Transverse colon (tissue), 4 donors: ENCODE measurements around the gene SLIT3. TPM values are rescaled to one million over a fixed set of nuclear protein-coding genes. Genes with fewer than 3 reads are reported as not detected.

Experiments
- DNase-seq: peaks from one replicate; pipeline ENCODE4 v3.0.0-alpha.2; 2019
- H3K27ac ChIP-seq, 4 donors: fragments of 200-600 bp; sonication (generic); 2 replicates each; pipeline ENCODE4 v1.5.1; 2016 to 2018; ENCODE audit warnings: inconsistent platforms in 4 of 4
- H3K27me3 ChIP-seq: fragments of 200-600 bp; sonication (generic); 2 replicates; pipeline ENCODE4 v1.5.1; 2017; ENCODE audit warnings: inconsistent platforms
- H3K36me3 ChIP-seq, 4 donors: fragments of 200-600 bp; sonication (generic); 2 replicates each; pipeline ENCODE4 v1.5.1; 2017 to 2019; ENCODE audit warnings: inconsistent platforms in 4 of 4
- H3K4me1 ChIP-seq, 4 donors: fragments of 200-600 bp; sonication (generic); 2 replicates each; pipeline ENCODE4 v1.5.1; 2017 to 2020; ENCODE audit warnings: inconsistent platforms in 4 of 4
- H3K4me3 ChIP-seq, 4 donors: fragments of 200-600 bp; sonication (generic); 1 replicate in 1 of 4; 2 replicates in 3 of 4; pipeline versions ENCODE4 v1.5.1 to v1.6.1; 2017 to 2019; ENCODE audit warnings: inconsistent platforms in 4 of 4
- H3K9me3 ChIP-seq, 2 donors: fragments of 200-600 bp; sonication (generic); 2 replicates each; pipeline ENCODE4 v1.5.1; 2017 to 2019; ENCODE audit warnings: inconsistent platforms in 2 of 2
- CTCF ChIP-seq, 5 experiments: fragments of 200-600 bp in 3 of 5; fragments of 450-650 bp in 2 of 5; sonication (generic) in 3 of 5; IDR thresholded peaks; 1 replicate in 2 of 5; 2 replicates in 3 of 5; pipeline ENCODE4 v1.5.1; 2016 to 2017; ENCODE audit warnings: antibody characterized with exemption in 5 of 5, inconsistent platforms in 3 of 5, mild to moderate bottlenecking in 2 of 5, moderate library complexity in 1 of 5
- EP300 ChIP-seq: sonication (generic); formaldehyde crosslinking; IDR thresholded peaks from one replicate; pipeline ENCODE4 v1.6.1; 2017; ENCODE audit warnings: antibody characterized with exemption, low read depth
- POLR2A ChIP-seq: fragments of 450-650 bp; IDR thresholded peaks from one replicate; pipeline ENCODE4 v1.6.1; 2016; ENCODE audit warnings: antibody characterized with exemption, mild to moderate bottlenecking, moderate library complexity
- POLR2AphosphoS5 ChIP-seq, 3 donors: sonication (generic); formaldehyde crosslinking; IDR thresholded peaks; one replicate each; pipeline ENCODE4 v1.6.1; 2016; ENCODE audit warnings: antibody characterized with exemption in 3 of 3
- WGBS, 2 donors: methylation state at CpG; one replicate each; pipeline ENCODE4 v1.1.5; 2018; ENCODE audit warnings: low coverage in 1 of 2; 5-methylcytosine and 5-hydroxymethylcytosine counted together
- in situ Hi-C, 4 donors: fragments of 200-750 bp; cut with MboI; loops; one replicate each; pipeline versions ENCODE4 v1.15.0 to v1.15.1; 2017; ENCODE audit warnings: low sequenced_read_pairs in 3 of 4, low pct_ligation_motif_present in 1 of 4, low pct_unique_long_range_greater_than_20kb in 1 of 4
- intact Hi-C: fragments of 100-400 bp; cut with DNase I; formaldehyde crosslinking; loops from one replicate; pipeline ENCODE4 v1.15.1; 2023; ENCODE audit warnings: low total_unique reads
- total RNA-seq, 4 donors: library from RNA; depleted of rRNA; stranded (reverse); fragments of >200 nt; gene quantifications; one replicate each; pipeline ENCODE4 v1.1.0, GENCODE V29; 2016

The SLIT3 gene
- total RNA-seq, 4 donors from 2014 or later, result 6.7 to 60.5 (median 9.6) TPM

- in situ Hi-C loops (no loop called here), intact Hi-C loops (no loop called here)
- Histone ChIP-seq H3K4me1 (no peaks in the 10 kb centered on the region), H3K27ac (no peak overlapping the region), H3K9me3 (no peaks in the 10 kb centered on the region), H3K4me3 (no peak overlapping the region), H3K27me3 (no peaks in the 10 kb centered on the region), H3K36me3 (no peaks in the 10 kb centered on the region)
- WGBS, 2 donors, result 87% methylated on average over 9 of the region's 9 CpGs; no CpG with 5 or more reads in 1 of the 2 donors
- no peak for DNase-seq
- no peak for TF ChIP-seq CTCF (IDR thresholded peaks at IDR 0.05)
- no peak for TF ChIP-seq EP300
- TF ChIP-seq POLR2A, result no peak
- TF ChIP-seq POLR2AphosphoS5 (IDR thresholded peaks at IDR 0.05), result no peak
Observed at GRCh38 chr5:169081000-169081724, 219.8 kb downstream of the SLIT3 start.

- Histone ChIP-seq H3K4me3 (no peak overlapping the region), H3K36me3 (no peaks in the 10 kb centered on the region), H3K27me3 (no peaks in the 10 kb centered on the region), H3K4me1 (no peaks in the 10 kb centered on the region), H3K27ac (no peak overlapping the region), H3K9me3 (no peaks in the 10 kb centered on the region)
- WGBS, 2 donors, result 59 to 77% methylated on average over 2 to 6 of the region's 6 CpGs
- TF ChIP-seq POLR2AphosphoS5 (IDR thresholded peaks at IDR 0.05) (no peak), EP300 (no peak)
- intact Hi-C loops, result no loop called here
- no peak for DNase-seq
- in situ Hi-C loops, result no loop called here
Observed at GRCh38 chr5:169080448-169080911, 220.5 kb downstream of the SLIT3 start.

- H3K27ac ChIP-seq, result no peak overlapping the region
- H3K36me3 ChIP-seq, result no peaks in the 10 kb centered on the region
- H3K4me3 ChIP-seq, result no peak overlapping the region
- no peaks in the 10 kb centered on the region for H3K27me3 ChIP-seq
- WGBS, 2 donors, result 67 to 77% methylated on average over 1 to 2 of the region's 2 CpGs
- in situ Hi-C loops (no loop called here), intact Hi-C loops (no loop called here)
- TF ChIP-seq POLR2AphosphoS5 (IDR thresholded peaks at IDR 0.05) (no peak), POLR2A (no peak), CTCF (IDR thresholded peaks at IDR 0.05) (no peak), EP300 (no peak)
- H3K9me3 ChIP-seq, result no peaks in the 10 kb centered on the region
- no peak for DNase-seq
- no peaks in the 10 kb centered on the region for H3K4me1 ChIP-seq
Observed at GRCh38 chr5:169079697-169080096, 221.2 kb downstream of the SLIT3 start.

- TF ChIP-seq CTCF (IDR thresholded peaks at IDR 0.05) (no peak), POLR2AphosphoS5 (IDR thresholded peaks at IDR 0.05) (no peak), POLR2A (no peak), EP300 (no peak)
- Histone ChIP-seq H3K4me3 (no peak overlapping the region), H3K9me3 (no peaks in the 10 kb centered on the region), H3K27ac (no peak overlapping the region), H3K4me1 (no peaks in the 10 kb centered on the region), H3K36me3 (no peaks in the 10 kb centered on the region), H3K27me3 (no peaks in the 10 kb centered on the region)
- WGBS, 2 donors, result 78 to 82% methylated on average over 2 to 3 of the region's 3 CpGs
- no peak for DNase-seq
- intact Hi-C loops (no loop called here), in situ Hi-C loops (no loop called here)
Observed at GRCh38 chr5:169074839-169075238, 226.1 kb downstream of the SLIT3 start.

- TF ChIP-seq EP300 (no peak), CTCF (IDR thresholded peaks at IDR 0.05) (no peak), POLR2AphosphoS5 (IDR thresholded peaks at IDR 0.05) (no peak), POLR2A (no peak)
- Histone ChIP-seq H3K9me3 (no peaks in the 10 kb centered on the region), H3K4me1 (no peaks in the 10 kb centered on the region), H3K27me3 (no peaks in the 10 kb centered on the region), H3K4me3 (no peak overlapping the region), H3K36me3 (no peaks in the 10 kb centered on the region), H3K27ac (no peak overlapping the region)
- DNase-seq, result no peak
- in situ Hi-C loops (no loop called here), intact Hi-C loops (no loop called here)
Observed at GRCh38 chr5:169072233-169072632, 228.7 kb downstream of the SLIT3 start.
